Ramos (cell line): ENCODE data around the gene AGT.
"Not testable (repeated sequence)": the region's sequence is repeated elsewhere in the genome, so short reads cannot be mapped to it uniquely, and the experiment has no call there.

Experiments
- in situ Hi-C: fragments of 300-500 bp; cut with MboI; formaldehyde crosslinking; loops from one replicate; pipeline ENCODE4 v1.14.3; 2022; ENCODE audit warnings: low sequenced_read_pairs; ENCODE audit not compliant: unreplicated experiment

The AGT gene

DNA sequence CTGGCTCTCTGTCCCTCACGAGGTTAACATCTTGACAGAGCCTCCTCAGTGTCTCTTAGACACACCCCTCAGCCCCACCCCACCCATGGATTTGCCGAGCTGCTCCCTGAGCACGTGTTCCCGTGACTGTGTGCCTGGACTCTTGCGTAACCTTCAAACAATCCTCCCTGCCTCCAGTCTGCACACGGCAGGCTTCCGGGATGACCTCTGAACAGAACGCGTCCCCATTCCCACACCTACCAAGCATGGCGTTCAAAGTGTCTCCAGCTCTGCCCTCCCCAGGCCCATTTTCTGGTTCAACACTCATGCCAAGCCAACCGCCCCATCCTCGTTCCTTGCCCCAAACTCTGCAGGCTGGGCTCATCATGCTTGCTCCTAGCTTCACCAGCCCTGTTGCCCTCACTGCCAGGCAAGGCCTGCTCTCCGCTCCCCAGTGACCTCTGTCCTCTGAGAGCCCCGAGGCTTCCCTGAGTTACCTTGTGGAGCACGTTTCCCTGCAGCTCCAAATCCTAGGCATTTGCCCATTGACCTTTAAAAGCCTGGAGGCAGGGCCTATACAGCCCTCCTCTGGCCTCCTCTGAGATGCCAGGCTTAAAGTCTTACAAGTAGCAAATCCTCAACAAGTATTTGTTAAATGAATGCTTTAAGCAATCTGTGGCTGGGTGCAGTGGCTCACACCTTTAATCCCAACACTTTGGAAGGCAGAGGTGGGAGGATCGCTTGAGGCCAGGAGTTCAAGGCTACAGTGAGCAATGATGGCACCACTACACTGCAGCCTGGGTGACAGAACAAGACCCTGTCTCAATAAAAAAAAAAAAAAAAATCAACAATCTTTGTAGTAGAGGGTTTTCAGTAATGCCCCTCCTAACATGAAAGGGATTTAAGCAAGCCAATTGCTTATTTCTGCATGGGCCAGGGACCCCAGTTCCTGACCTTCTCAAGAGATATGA is 5.0 kb downstream of the AGT start:
- in situ Hi-C loops: no loop called here

GRCh38 chr1:230707732-230708630 is 5.9 kb downstream of the AGT start:
- in situ Hi-C loops: no loop called here

DNA sequence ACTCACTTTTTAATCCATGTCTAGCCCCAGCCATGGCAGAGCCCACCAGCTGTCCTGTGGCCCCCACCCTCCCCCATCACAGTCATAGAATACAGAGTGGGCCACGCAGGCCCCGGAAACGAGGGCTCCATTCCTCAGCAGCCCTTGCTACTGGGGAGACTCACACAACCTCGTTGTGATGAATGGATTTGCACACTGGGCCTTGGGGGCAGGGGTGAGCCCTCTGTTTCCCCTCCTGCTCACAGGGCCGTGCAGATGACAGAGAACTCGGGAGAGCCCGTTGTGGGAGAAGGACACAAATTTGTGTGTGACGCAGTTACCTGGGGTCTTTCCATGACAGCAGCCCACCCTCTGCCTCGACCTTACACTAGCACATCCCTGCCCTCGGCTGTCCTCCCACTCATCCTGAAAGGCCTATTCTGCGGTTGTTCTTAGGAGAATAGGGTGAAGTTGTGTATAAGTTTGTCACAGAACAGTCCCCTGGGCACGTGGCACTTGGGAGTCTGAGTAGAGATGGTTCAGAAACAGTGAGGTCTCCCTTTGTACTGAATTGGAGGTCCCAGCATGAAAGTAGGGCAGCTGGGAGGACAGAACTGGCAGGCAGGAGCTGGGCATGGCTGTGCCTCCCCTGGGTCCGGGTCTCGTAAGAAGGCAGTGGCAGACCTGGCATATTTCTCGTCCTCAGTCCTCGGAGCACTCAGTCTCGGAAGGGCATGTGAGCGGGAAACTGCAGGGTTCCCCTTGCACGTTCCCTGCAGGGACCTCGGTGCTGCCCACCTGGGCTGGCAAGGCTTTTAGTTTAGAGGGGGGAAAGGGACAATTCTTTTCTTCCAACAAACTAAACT is 6.8 kb downstream of the AGT start:
- in situ Hi-C loops: no loop called here

DNA sequence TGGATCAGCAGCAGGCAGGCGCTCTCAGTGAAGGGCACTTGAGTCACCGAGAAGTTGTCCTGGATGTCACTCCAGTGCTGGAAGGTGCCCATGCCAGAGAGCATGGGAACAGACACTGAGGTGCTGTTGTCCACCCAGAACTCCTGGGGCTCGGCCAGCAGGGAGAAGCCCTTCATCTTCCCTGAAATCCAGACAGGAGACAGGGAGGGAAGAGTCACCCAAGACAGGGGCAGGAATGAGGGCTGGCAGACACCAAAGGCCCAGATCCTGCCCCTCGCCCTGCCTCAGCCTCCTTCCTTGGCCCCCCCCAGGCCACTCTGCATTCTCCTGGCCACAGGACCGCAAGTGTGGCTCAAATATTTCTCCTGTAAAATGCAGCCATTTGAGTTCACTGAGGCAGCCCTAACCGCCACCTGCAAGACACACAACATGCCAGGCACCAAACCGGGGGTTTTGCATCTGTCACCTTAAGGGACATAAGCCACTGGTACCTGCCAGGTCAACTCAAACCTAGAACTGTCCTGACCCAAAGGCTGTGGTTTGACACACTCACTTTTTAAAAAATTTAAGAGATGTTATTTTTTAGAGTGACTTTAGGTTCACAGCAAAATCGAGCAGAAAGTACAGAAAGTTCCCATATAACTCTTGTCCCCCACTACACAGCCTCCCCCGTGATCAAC is 7.8 kb downstream of the AGT start:
- in situ Hi-C loops: no loop called here

DNA sequence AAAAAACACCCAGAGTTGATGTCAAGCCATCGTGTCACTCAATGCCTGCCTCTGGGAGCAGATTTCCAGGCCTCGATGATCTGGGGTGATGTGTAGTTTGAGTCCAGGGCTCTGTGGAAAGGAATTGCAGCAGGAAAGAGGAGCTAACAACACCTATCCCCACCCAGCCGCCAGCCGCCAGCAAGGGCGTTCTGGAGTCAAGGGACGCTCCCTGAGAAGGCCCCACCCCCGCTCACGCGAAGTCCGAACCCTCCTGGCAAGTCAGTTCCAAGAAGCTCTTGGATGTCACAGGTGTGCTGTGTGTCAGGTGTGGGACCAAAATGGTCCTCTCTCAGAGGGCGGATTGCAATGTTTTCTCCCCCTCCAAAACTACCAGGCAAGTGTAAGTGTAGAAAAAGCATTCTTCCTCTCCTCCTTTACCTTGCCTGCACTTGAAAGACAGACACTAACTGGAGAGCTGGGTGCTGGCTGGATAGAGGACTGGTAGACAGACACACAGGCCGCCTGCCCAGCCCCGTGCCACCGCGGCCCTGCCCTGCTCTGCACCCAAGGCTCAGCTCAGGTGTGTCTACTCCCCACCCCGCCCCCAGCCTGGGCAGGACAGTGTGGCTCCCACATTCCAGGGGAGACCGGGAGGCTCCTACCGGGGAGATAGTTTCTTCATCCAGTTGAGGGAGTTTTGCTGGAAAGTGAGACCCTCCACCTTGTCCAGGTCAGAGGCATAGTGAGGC is 8.5 kb downstream of the AGT start:
- in situ Hi-C loops: no loop called here

DNA sequence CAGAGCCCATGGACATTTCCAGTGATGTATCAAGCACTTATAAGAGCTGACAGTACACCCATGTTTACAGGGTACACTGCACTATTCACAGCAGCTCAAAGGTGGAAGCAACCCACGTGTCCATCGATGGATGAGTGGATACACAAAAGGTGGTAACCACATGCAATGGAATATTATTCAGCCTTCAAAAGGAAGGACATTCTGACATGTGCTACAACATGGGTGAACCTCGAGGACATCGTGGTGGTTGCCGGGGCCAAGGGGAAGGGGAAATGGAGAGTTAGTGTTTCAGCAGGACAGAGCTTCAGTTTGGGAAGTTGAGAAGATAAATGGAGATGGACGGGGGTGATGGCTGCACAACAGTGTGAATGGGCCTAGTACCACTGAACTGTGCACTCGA is 9.1 kb downstream of the AGT start:
- in situ Hi-C loops: no loop called here

DNA sequence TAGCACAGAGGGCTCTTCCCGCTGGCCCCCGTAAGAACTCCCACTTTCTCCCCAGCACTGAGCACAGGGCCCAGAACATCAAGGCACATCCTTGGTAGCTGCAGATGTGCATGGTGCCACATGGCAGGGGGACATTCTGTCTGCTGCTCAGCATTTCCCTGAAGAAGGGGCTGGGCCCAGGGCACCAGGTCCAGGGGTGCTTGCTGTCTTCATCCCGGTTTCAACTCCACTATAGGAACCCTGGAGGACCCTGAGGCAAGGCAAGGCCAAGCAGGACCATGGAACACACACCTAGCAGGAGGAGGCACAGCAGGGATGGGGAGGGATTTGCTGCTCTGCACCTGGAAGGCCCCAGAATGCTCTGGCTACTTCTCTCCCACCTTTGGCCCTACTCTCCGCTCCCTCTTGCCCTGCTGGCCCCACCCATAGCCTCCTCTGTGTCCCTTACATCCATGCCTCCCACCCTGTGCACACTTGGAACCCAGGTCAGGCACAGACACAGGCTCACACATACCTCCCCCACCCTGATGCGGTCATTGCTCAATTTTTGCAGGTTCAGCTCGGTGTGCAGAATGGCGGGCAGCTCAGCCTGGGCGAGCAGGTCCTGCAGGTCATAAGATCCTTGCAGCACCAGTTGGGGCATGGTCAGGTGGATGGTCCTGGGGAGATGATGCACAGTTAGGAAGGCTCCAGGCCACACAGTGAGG is 10.1 kb downstream of the AGT start:
- in situ Hi-C loops: no loop called here

- in situ Hi-C loops: no loop called here
These were observed 10.8 kb downstream of the AGT start for GRCh38 chr1:230702934-230703678.

GRCh38 chr1:230701895-230702768 is 11.8 kb downstream of the AGT start:
- in situ Hi-C loops: no loop called here

DNA sequence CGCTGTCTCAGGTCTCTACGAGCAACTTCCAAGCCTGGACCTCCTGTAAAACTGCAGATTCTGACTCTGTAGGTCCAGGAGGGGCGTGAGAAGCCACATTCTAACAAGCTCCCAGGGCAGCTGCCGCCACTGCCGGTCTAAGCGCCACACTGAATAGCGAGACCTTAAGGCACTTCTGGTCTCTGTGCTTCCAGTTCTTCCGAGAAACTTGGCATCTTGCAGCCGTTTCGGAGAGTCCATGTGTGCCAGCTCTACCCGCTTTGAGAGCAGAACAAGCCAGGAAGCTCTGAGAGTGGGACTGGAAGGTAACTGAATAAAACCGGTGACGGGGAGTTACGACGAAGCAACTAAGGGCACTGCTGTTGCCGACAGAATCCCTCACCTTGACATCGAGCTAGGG is 12.5 kb downstream of the AGT start:
- in situ Hi-C loops: no loop called here

- in situ Hi-C loops: no loop called here
These were observed 13.8 kb downstream of the AGT start for GRCh38 chr1:230700132-230700531.

GRCh38 chr1:230699716-230700115 is 14.2 kb downstream of the AGT start:
- in situ Hi-C loops: no loop called here

DNA sequence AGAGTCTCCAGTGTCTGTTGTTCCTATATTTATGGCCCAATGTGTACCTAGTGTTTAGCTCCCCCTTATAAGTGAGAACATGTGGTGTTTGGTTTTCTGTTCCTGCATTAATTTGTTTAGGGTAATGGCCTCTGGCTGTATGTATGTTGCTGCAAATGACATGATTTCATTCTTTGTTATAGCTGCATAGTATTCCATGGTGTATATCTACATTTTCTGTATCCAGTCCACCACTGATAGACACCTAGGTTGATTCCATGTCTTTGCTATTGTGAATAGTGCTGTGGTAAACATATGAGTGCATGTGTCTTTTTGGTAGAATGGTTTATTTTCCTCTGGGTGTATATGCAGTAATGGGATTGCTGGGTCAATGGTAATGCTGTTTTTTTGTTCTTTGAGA is 15.0 kb downstream of the AGT start:
- in situ Hi-C loops: not testable (repeated sequence)

- in situ Hi-C loops: no loop called here
These were observed 15.8 kb downstream of the AGT start for GRCh38 chr1:230698130-230698529.

- in situ Hi-C loops: no loop called here
These were observed 17.0 kb downstream of the AGT start for GRCh38 chr1:230696722-230697437.

DNA sequence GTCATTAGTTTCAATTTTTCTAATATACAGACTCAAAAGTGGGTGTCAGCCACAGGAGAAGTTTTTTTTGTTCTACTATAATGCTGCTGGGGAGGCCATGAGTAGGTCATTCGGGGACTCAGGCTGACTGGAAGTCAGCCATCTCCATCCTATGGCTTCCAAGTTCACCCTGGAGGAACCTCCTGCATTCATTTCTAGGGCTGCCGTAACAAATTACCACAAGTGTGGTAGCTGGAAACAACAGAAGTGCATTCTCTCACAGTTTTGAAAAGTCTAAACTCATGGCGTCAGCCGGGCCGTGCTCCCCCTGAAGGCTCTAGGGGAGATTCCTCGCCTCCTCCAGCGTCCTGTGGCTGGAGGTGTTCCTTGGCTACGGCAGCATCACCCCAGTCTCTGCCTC is 17.7 kb downstream of the AGT start:
- in situ Hi-C loops: no loop called here
